Aorta (tissue), 5 donors: Measurements from ENCODE around the gene MOSPD2. TPM values are rescaled to one million over a fixed set of nuclear protein-coding genes. Genes with fewer than 3 reads are reported as not detected.

Experiments used
- ATAC-seq: fragments of 200-7000 bp; cut with Tn5 transposase; one replicate; pipeline ENCODE4 v1.9.1; 2022; ENCODE audit warnings: moderate library complexity; ENCODE audit not compliant: low FRiP score
- DNase-seq, 2 donors: peaks; one replicate each; pipeline ENCODE4 v3.0.0-alpha.2; 2020
- H3K27ac ChIP-seq, 2 donors: one replicate each; pipeline ENCODE4 v1.5.1; 2013; ENCODE audit warnings: low read length in 2 of 2, mild to moderate bottlenecking in 2 of 2, moderate library complexity in 2 of 2, control low read depth in 1 of 2, inconsistent platforms in 1 of 2, low read depth in 1 of 2
- H3K27me3 ChIP-seq, 2 donors: one replicate each; pipeline ENCODE4 v1.6.1; 2013; ENCODE audit warnings: control low read depth in 1 of 2, low read length in 1 of 2, mild to moderate bottlenecking in 1 of 2, moderate library complexity in 1 of 2; ENCODE audit not compliant: insufficient read depth in 2 of 2, control insufficient read depth in 1 of 2
- H3K36me3 ChIP-seq, 2 donors: one replicate each; pipeline ENCODE4 v1.6.1; 2013; ENCODE audit warnings: control low read depth in 1 of 2, low read length in 1 of 2, mild to moderate bottlenecking in 1 of 2; ENCODE audit not compliant: insufficient read depth in 2 of 2, control insufficient read depth in 1 of 2
- H3K4me1 ChIP-seq, 2 donors: one replicate each; pipeline ENCODE4 v1.6.1; 2013; ENCODE audit warnings: low read length in 2 of 2, control low read depth in 1 of 2, mild to moderate bottlenecking in 1 of 2, moderate library complexity in 1 of 2; ENCODE audit not compliant: insufficient read depth in 2 of 2, control insufficient read depth in 1 of 2
- H3K4me3 ChIP-seq, 2 donors: one replicate each; pipeline ENCODE4 v1.5.1; 2013; ENCODE audit warnings: low read length in 2 of 2, control low read depth in 1 of 2, mild to moderate bottlenecking in 1 of 2
- H3K9me3 ChIP-seq: one replicate; pipeline ENCODE4 v1.6.1; 2013; ENCODE audit warnings: mild to moderate bottlenecking, low read length; ENCODE audit not compliant: control insufficient read depth
- WGBS, 2 donors: extraction: QIAGEN DNeasy Blood & Tissue Kit; methylation state at CpG; one replicate each; pipeline ENCODE4 v1.1.7; 2013; 5-methylcytosine and 5-hydroxymethylcytosine counted together
- intact Hi-C, 2 donors: fragments of 100-400 bp; cut with DNase I; formaldehyde crosslinking; loops; one replicate each; pipeline versions ENCODE4 v1.14.2 to v1.15.0; 2022
- polyA plus RNA-seq, 2 donors: library from polyadenylated mRNA; stranded (reverse); fragments of 200-250 nt; gene quantifications; one replicate each; pipeline ENCODE4 v1.2.3, GENCODE V29; 2013
- total RNA-seq, 2 donors: library from RNA; stranded (reverse); fragmentation: NEBNext Ultra II Directional; extraction: Animal tissue kit (Norgen Biotek cat#: 25700); gene quantifications; one replicate each; pipeline ENCODE4 v1.2.1, GENCODE V29; 2021
- donor health status: healthy with polysubstance abuse.
- donor health status: Bipolar disorder and iron deficiency.
- donor health status: DM: no; HTN: no; CAD: no.
- donor health status: DM: no; HTN: no; CAD: no.
- donor health status: DM: yes; HTN: yes; CAD: no.

Gene MOSPD2
- total and polyA plus RNA-seq, 4 donors = 3.6 to 21.3 (median 11.2) TPM

DNA sequence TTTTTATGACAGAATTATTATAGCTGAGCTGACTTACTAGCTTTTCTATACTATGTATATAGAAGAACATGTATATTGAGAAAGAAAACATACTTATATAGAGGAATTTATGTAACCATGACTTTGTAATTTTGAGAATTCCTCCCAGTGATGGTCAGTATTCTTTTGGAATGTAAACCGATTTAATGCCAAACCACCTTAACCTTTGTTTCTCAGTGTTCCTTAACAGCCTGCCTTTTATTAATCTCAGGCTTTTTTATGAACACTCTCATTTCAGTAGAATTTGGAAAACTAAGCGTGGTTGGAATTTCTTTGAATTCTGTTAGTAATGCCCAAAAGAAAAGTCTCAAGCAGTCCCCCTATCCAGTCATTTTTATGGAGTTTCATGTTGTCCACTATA lies 47.0 kb downstream of the MOSPD2 start:
- no peaks in the 10 kb centered on the region for H3K4me1 ChIP-seq
- WGBS, 2 donors = 46 to 63% methylated on average over 2 of the region's 2 CpGs
- intact Hi-C loops = no loop called here
- ATAC-seq (no peak), DNase-seq (no peak)
- no peaks in the 10 kb centered on the region for H3K27me3 ChIP-seq
- no peaks in the 10 kb centered on the region for H3K9me3 ChIP-seq
- H3K4me3 ChIP-seq = no peak overlapping the region
- H3K27ac ChIP-seq = no peak overlapping the region
- H3K36me3 ChIP-seq = no peaks in the 10 kb centered on the region

DNA sequence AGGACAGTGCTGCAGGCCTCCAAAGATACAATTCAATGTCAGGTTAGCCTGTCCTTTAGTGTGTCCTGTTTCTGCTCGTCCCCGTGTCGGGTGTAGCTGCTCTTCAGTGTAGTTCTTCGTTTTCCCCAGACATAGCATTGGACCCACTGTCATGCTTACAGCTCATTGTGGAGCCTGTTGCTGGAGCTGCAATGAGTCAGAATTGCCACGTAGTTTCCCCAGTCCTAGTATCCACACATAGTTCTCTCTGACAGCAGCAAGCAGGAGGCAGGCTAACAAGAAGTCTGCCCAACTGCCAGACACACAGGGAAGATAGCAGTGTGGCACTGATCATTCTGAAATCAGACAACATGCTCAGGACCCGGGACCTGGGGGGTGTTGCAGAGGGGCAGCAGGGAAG lies 49.2 kb downstream of the MOSPD2 start:
- intact Hi-C loops = no loop called here
- ATAC-seq = no peak

DNA sequence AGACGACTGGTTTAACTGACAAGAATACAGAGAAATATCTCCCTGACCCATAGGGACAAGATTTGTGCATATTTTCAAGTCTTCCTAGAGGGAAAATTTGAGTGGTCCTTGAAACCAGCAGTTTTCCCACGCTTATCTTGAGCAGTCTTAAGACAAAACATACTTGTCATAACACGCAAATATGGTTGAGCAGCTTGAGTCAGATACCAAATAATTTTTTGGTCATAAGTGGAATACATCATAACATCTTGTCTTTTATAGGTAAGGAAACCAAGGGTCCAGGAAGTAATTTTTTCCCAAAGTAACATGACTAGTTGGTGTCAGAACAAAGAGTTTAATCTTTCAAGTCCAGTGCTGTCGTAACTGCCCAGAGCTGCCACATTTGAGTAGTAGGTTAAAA lies 50.5 kb downstream of the MOSPD2 start:
- ATAC-seq (no peak), DNase-seq (no peak)
- Histone ChIP-seq H3K27me3 (no peaks in the 10 kb centered on the region), H3K9me3 (no peaks in the 10 kb centered on the region), H3K27ac (no peak overlapping the region), H3K4me1 (no peaks in the 10 kb centered on the region), H3K4me3 (no peak overlapping the region), H3K36me3 (no peaks in the 10 kb centered on the region)
- WGBS, 2 donors = 53 to 59% methylated on average over 4 of the region's 4 CpGs
- intact Hi-C loops = no loop called here

More for the DNA sequence above, 49.2 kb downstream of the MOSPD2 start:
- no peaks in the 10 kb centered on the region for H3K4me1 ChIP-seq
- no peak overlapping the region for H3K27ac ChIP-seq
- WGBS, 2 donors = 53 to 62% methylated on average over 6 of the region's 6 CpGs
- H3K36me3 ChIP-seq = no peaks in the 10 kb centered on the region
- H3K27me3 ChIP-seq = no peaks in the 10 kb centered on the region
- no peak overlapping the region for H3K4me3 ChIP-seq
- no peaks in the 10 kb centered on the region for H3K9me3 ChIP-seq
- no peak for DNase-seq

DNA sequence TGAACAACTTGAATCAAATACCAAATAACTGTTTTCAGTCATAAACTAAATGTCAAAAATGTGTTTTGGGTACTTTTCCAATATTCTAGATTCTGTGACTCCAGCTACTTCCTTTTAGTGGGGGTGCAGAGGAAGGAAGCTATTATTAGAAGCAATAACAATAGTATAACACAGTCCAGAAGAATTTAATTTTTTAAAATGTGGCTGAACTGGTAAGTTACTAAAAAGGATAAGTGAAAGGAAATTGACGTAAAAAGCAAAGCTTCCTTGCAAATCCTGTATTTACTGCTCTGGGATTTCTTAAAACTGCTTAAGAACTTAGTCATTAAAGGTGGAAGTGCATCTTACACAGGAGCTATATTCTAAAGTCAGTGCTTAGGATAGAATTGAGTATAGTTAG lies 53.2 kb downstream of the MOSPD2 start:
- Histone ChIP-seq H3K9me3 (no peaks in the 10 kb centered on the region), H3K4me3 (no peak overlapping the region), H3K4me1 (no peaks in the 10 kb centered on the region), H3K27ac (no peak overlapping the region), H3K27me3 (no peaks in the 10 kb centered on the region), H3K36me3 (no peaks in the 10 kb centered on the region)
- intact Hi-C loops = no loop called here
- ATAC-seq (no peak), DNase-seq (no peak)
- 6 to 29% methylated on average over 1 of the region's 1 CpG for WGBS, 2 donors

DNA sequence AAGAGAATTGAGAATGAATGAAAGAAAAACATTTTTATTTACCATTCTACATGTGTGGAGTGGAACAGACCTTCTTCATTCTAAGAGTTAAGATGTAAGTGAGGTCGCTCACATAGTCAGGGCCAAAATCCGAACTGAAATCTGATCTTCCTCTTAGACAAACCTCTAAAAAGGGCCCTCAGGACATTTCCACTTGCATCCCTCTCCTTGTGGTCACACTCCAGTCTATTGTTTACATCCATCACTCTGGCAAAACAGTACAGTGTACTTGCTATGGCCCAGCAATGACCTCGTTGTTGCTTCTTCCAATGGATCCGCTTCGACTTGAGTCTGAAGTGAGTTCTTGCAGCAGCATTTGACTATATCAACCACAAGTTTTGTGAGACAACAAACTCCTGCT lies 54.2 kb downstream of the MOSPD2 start:
- DNase-seq = no peak
- ATAC-seq = no peak
- intact Hi-C loops = no loop called here
- 61 to 65% methylated on average over 5 of the region's 5 CpGs for WGBS, 2 donors
- Histone ChIP-seq H3K36me3 (no peaks in the 10 kb centered on the region), H3K27me3 (no peaks in the 10 kb centered on the region), H3K4me1 (no peaks in the 10 kb centered on the region), H3K4me3 (no peak overlapping the region), H3K9me3 (no peaks in the 10 kb centered on the region), H3K27ac (no peak overlapping the region)

DNA sequence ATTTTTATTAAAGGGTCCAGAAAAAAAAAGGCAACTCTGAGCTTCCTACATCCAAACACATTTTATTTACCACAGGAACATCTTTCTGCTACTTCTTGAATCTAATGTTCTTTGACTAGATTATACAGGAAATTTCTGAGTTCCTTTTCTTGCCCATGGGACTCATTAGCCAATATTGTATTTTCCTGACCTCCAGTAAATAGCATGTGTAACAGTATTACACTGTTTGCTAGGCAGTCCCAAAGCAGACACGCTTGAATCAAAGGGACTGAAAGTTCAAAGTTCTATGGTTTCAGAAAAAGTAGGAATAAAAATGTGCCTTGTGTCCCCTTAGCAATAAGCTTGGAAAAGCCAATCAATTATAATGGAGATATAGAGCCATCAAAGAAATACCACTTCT lies 57.4 kb downstream of the MOSPD2 start:
- no peaks in the 10 kb centered on the region for H3K36me3 ChIP-seq
- no peak overlapping the region for H3K27ac ChIP-seq
- H3K4me1 ChIP-seq = no peaks in the 10 kb centered on the region
- H3K27me3 ChIP-seq = no peaks in the 10 kb centered on the region
- intact Hi-C loops = no loop called here
- H3K9me3 ChIP-seq = no peaks in the 10 kb centered on the region
- DNase-seq (no peak), ATAC-seq (no peak)
- no peak overlapping the region for H3K4me3 ChIP-seq
- WGBS, 2 donors = 69 to 76% methylated on average over 1 of the region's 1 CpG

DNA sequence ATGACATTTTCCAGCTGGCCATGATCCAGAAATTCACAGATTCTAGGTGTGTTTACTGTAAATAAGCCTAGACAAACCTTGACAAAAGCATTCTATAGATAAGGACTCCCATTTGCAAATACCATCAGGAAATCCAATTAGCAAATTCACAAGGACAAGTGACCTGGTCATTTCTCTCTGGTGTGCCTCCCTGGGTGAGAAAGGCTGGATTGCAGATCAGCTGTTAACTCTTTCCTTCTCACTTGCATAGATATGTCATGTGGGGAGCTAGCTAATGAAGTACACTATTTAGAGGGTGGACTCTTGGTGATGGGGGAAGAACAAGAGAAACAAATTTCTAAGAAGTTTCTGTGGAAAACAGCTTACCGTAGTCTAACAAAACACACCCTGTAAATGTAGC lies 58.9 kb downstream of the MOSPD2 start:
- no peak overlapping the region for H3K4me3 ChIP-seq
- H3K27me3 ChIP-seq = no peaks in the 10 kb centered on the region
- H3K36me3 ChIP-seq = no peaks in the 10 kb centered on the region
- H3K27ac ChIP-seq = no peak overlapping the region
- no peaks in the 10 kb centered on the region for H3K4me1 ChIP-seq
- no peak for DNase-seq
- no peak for ATAC-seq
- H3K9me3 ChIP-seq = no peaks in the 10 kb centered on the region
- intact Hi-C loops = no loop called here
- 85 to 92% methylated on average over 1 of the region's 1 CpG for WGBS, 2 donors

DNA sequence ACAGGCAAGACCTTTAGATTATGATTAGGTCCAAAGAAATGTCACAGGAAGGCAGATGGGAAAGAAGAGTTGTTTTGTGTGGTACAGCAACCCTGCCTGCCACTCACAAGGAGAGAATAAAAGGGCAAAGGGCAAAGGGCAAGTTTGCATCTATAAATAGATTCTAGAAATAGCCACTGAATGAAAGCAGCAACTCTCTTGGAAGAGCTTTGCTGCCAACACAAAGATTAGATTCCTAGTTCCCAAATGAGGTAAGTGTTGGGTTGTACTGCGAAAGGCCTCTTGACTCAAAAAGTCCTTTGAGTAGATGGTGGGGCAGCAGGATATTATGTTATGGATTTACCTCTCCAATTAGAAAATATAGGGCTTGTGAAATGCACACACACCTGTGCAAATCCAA lies 61.2 kb downstream of the MOSPD2 start:
- 30 to 33% methylated on average over 1 of the region's 1 CpG for WGBS, 2 donors
- intact Hi-C loops = no loop called here
- H3K9me3 ChIP-seq = no peaks in the 10 kb centered on the region
- no peak overlapping the region for H3K27ac ChIP-seq
- ATAC-seq (no peak), DNase-seq (no peak)
- no peaks in the 10 kb centered on the region for H3K27me3 ChIP-seq
- no peaks in the 10 kb centered on the region for H3K36me3 ChIP-seq
- no peak overlapping the region for H3K4me3 ChIP-seq
- H3K4me1 ChIP-seq = no peaks in the 10 kb centered on the region

DNA sequence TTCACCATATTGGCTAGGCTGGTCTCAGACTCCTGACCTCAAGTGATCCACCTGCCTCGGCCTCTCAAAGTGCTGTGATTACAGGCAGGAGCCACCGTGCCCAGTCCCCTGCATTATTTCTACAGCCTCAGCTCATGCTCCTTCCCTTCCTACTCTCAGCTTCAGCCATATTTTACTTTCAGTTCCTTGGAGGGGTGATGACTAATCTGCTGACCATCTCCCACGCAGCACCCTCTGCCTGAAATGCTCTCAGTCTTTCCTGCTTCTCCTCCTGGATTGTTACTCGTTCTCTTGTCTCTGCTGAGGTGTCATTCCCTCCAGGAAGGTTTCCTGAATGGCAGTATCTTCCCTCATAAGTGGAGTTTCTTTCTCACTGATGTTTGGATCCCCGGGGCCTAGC lies 63.3 kb downstream of the MOSPD2 start:
- Histone ChIP-seq H3K9me3 (no peaks in the 10 kb centered on the region), H3K27me3 (no peaks in the 10 kb centered on the region), H3K27ac (no peak overlapping the region), H3K36me3 (no peaks in the 10 kb centered on the region), H3K4me3 (no peak overlapping the region), H3K4me1 (no peaks in the 10 kb centered on the region)
- DNase-seq (no peak), ATAC-seq (no peak)
- 51 to 64% methylated on average over 5 of the region's 5 CpGs for WGBS, 2 donors
- intact Hi-C loops = no loop called here
